Measurements from ENCODE around the gene ACSL3.

Gene ACSL3

DNA sequence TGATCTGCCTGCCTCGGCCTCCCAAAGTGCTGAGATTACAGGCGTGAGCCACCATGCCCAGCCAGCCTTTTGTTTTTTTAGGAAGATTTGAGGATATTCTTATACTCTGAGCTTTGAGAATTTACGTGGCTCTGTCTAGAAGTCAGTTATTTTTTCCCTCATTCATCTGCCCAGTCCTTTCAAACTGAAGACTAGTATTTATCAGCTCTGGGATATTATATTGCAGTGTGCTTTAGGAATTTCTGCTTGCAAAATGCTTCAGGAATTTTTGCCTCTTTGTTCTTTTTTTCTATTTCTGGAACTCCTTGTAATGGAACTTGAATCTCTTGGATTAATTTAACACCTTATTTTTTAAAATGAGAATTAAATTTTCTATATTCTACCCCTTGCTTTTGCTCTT is 22.6 kb downstream of the ACSL3 start:
- DNase-seq = no peak

GRCh38 chr2:222884114-222884771 is 23.4 kb downstream of the ACSL3 start:
- no peak for DNase-seq

GRCh38 chr2:222884805-222885424 is 24.1 kb downstream of the ACSL3 start:
- DNase-seq = no peak

- no peak for DNase-seq
Observed at GRCh38 chr2:222887124-222887523, 26.3 kb downstream of the ACSL3 start.

DNA sequence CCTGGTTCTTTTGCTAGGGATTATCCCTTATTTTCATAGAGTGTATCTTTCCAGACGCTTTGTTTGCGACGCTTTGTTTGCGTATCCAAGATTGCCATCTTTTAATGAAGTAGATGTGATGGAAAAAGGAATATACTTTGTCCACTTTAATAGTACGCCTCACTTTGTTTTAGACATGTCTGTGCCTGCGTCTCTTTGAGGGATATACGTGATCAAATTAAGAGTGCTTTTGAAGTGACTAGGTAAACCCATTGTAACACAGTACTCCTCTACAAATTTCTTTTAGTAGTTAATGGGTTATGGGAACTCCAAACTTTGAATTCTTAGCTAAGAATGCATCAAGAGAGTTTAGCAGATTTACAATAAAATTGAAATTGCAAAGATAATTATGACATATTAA is 27.9 kb downstream of the ACSL3 start:
- no peak for DNase-seq

- DNase-seq = no peak
Observed at GRCh38 chr2:222891890-222892289, 31.1 kb downstream of the ACSL3 start.

DNA sequence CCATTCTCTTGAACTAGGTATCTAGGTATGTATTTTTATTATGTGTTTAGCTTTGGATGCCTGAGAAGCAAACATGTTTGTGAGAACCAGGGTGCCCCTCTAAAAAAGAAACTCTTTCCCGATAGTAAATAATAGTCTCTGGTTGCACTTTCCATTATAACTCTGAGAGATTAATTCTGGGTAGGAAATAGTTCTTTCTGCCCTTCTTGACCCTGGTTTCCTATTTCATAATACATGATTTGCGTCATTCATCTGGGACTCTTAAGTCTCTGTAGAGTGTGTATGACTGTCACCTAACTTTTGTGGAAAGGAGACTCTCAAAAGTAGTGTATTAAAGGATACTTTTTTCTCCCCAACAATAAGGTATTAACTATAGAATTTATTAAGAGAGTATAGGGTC is 31.5 kb downstream of the ACSL3 start:
- no peak for DNase-seq

- no peak for DNase-seq
Observed at GRCh38 chr2:222892761-222893160, 31.9 kb downstream of the ACSL3 start.

- no peak for DNase-seq
Observed at GRCh38 chr2:222893716-222894115, 32.9 kb downstream of the ACSL3 start.

DNA sequence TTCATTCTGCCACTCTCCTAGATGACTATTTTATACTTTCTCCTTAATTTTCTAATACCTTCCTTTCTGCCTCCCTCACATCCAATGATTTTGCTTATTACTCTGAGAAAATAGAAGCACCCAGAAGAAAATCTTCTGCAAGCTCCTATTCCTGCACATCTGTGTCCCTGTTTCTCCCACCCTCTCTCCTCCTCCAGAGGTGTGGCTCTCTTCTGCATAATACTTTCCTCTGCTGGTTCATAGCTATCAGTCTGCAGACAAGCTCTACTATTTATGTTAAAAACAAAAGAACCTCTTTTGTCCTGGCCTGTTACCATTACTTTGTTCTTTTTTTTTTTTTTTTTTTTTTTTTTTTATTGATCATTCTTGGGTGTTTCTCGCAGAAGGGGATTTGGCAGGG is 34.3 kb downstream of the ACSL3 start:
- no peak for DNase-seq

- DNase-seq = no peak
Observed at GRCh38 chr2:222897898-222898297, 37.1 kb downstream of the ACSL3 start.

DNA sequence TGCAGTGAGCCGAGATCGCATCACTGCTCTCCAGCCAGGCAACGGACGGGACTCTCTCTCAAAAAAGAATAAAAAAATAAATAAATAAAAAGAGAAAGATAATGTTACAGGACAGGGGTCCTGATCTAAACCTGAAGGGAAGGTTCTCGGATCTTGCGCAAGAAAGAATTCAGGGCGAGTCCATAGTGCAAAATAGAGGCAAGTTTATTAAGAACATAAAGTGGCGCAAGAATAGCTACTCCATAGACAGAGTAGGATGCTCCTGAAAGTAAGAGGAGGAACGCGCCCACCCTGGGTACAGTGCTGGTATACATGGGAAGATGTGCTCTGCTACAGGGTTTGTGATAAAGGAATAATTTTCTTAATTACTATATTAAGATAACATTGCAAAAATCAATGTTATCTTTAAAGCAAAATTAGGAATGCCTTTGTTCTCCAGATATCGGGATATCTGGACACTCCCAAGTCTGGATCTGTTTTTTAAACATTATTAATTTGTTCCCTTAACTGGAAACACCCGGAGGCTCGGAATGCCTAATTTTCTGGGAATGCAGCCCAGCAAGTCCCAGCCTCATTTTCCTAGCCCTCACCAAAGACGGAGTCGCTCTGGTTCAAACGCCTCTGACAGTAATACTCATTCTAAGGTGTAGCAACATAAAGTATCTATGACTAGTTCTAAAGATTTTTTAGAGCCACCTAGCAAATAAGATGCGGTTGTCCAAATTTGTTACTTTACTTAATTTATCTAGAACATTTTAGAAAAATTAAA is 38.8 kb downstream of the ACSL3 start:
- no peak for DNase-seq

DNA sequence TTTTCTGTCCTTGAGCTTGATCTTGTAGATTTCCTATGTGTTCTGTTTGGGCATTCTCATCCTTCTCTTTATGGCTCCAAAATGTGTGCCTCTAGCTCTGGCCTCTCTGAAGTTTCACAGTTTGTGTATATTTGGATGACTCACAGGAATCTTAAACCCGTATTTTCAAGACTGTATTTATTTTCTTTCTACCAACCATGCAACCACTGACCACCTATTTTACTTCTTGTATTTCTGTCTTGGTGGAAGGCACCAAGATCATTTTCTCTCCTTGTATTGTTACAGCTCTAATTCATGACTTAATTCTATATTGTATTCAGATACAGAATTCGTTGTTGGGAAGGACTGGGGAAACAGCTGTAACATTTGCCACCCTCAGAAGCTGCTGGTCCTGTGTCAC is 39.5 kb downstream of the ACSL3 start:
- no peak for DNase-seq

DNA sequence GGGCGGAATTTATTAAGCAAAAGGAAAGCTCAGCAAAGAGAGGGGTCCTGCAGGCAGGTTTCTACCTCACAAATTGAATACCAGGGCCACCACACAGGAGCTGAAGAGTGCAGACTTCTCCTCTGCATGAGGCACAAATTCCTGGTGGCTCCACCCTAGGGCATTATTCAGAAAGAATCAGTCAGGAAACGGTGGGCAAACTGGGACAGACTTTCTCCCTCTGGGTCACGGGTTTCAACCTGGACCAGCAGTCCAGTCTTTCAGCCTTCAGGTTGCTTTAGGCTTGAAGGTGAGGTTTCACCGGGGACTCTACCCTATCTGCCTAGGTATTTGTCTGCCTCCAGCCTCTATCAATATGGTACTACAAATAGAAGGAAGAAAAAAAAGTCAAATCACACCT is 41.8 kb downstream of the ACSL3 start:
- DNase-seq = no peak

DNA sequence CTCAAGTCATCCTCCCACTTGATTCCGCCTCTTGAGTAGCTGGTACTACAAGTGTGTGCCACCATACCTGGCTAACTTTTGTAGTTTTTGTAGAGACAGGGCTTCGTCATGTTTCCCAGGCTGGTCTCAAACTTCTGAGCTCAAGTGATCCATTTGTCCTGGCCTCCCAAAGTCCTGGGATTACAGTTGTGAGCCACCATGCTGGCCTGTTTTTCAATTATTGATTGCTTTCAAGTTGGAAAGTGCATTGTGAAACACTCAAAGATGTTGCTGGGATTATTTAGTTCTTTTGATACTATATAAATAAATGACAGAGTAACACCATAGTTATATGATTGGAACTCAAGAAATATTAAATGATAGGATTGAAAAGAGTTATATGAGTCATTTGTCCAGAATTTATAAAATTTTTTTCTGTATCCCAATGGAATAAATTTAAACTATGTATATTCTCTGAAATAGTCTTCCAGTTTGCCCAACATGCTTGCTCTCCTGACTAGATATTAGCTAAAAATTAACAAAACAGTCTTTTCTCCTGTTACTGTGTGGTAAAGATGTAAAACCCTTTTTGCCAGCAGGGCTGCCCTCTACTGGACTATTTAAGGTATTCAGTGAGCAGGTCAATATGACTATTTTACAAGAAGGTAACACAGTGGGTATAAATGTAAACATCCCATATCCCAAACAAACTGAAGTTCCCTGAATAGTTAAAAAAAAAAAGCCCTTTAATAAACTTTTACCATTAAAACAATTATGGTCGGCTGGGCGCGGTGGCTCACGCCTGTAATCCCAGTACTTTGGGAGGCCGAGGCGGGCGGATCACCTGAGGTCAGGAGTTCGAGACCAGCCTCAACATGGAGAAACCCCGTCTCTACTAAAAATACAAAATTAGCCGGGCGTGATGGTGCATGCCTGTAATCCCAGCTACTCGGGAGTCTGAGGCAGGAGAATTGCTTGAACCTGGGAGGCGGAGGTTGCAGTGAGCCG is 42.7 kb downstream of the ACSL3 start:
- DNase-seq = peak; percentile 26

- no peak for DNase-seq
Observed at GRCh38 chr2:222904557-222905258, 43.9 kb downstream of the ACSL3 start.

DNA sequence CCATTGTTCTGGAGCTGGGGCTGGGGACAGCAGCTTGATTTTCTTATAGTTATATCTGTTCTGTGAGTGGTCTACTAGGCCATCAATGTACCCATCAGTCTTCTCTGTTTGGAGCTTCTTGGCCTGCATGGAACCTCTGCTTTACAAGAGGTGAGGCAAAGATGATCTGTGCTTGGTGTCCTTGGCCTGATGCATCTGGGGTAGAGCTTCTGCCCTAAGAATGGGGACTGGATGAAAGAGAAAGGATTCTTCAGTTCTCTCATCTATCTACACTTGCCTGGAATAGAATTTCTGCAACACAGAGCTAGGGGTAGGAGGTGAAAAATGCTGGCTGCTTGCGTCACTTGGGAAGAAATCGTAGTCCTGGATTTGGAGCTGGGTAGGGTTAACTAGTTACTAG is 46.2 kb downstream of the ACSL3 start:
- no peak for DNase-seq

- no peak for DNase-seq
Observed at GRCh38 chr2:222907790-222908441, 47.1 kb downstream of the ACSL3 start.

DNA sequence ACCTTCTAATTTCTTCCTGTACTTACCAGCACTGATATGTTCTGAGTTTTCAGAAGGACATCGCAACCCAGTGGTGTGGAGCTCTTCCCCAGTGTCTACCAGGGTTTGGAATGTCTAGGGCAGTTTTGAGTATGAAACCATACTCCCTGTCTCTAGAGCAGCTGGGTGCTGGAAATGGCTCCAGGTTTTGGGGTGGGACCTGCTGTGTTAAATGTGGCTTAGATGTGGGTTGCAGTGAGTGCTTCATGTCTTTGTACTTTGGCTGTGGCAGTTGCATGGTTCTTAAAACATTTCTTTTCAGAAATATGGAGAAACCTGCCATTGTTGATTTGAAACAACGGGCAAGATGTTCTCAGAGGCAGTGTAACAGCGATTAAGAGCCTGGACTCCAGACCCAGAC is 48.5 kb downstream of the ACSL3 start:
- no peak for DNase-seq

DNA sequence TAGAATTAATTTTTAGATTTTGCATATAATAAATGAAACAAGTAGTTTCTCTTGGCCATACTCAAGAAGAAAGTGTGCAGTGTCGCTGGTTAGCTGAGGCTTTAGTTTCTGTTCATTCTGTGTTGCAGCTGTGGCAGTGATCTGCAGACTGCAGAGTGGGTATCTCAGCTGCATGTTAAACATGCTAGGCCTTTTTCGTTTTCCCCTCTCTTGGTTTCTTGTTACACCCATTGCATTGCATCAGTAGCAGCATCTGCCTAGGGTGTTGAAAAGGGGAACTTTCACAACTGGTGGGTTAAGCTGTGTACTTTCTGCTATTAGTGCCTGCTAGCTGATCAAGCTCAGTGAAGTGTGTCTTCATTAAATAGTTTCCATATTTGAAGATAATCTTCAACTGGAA is 51.3 kb downstream of the ACSL3 start:
- peak; percentile 32 for DNase-seq

- DNase-seq = no peak
Observed at GRCh38 chr2:222912776-222913175, 51.9 kb downstream of the ACSL3 start.
